BLaER1 treated with 17β-estradiol and CSF1 and Interleukin-3, amounts not matched to agents 10 nM and 100 nM (cell line): Measurements from ENCODE around the gene ALOX12B.
"Not testable (repeated sequence)": the region's sequence is repeated elsewhere in the genome, so short reads cannot be mapped to it uniquely, and the experiment has no call there.

ENCODE experiments used
- H3K27ac ChIP-seq, 11 experiments: shearing (Covaris generic); formaldehyde crosslinking; 2 replicates each; pipeline ENCODE4 v1.8.1; 2022
- H3K27me3 ChIP-seq, 11 experiments: shearing (Covaris generic); formaldehyde crosslinking; 2 replicates each; pipeline ENCODE4 v1.8.1; 2022
- H3K36me3 ChIP-seq, 11 experiments: shearing (Covaris generic); formaldehyde crosslinking; 2 replicates each; pipeline ENCODE4 v1.8.1; 2022
- H3K4me1 ChIP-seq, 10 experiments: shearing (Covaris generic); formaldehyde crosslinking; 2 replicates each; pipeline ENCODE4 v1.8.1; 2022
- H3K4me2 ChIP-seq, 11 experiments: shearing (Covaris generic); formaldehyde crosslinking; 2 replicates each; pipeline ENCODE4 v1.8.1; 2022
- H3K4me3 ChIP-seq, 10 experiments: shearing (Covaris generic); formaldehyde crosslinking; 2 replicates each; pipeline ENCODE4 v1.8.1; 2022
- H3K9ac ChIP-seq, 11 experiments: shearing (Covaris generic); formaldehyde crosslinking; 2 replicates each; pipeline ENCODE4 v1.8.1; 2022
- H3K9me3 ChIP-seq, 11 experiments: shearing (Covaris generic); formaldehyde crosslinking; replicated peaks in 1 of 11; 2 replicates each; pipeline ENCODE4 v1.8.1; 2022
- H4K20me1 ChIP-seq, 11 experiments: shearing (Covaris generic); formaldehyde crosslinking; 2 replicates each; pipeline ENCODE4 v1.8.1; 2022
- Cebpa-rat ChIP-seq, 11 experiments: shearing (Covaris generic); IDR thresholded peaks; 2 replicates each; pipeline ENCODE4 v1.8.1; 2022

The ALOX12B gene

DNA sequence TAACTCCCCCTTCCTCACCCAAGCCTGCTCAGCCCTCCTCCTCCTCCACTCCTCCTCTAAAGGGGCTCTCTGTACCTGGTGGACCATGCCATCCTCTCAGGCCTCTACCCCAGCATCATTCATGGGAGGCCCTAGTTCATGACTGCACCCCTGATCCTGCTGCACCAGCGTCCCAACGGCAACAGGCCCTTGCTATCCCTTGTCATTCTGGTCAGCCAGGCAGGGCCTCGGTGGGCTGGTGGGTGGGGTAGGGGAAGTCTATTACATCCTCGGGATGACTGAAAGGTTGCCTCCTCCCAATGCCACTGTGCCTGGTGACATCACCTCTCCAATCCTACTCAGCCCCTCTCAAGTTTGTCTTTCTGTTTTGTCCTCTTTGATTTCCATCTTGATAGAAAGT is 19.7 kb downstream of the ALOX12B start:
- H3K4me3 ChIP-seq, result no peak overlapping the region
- no peaks in the 10 kb centered on the region for H3K36me3 ChIP-seq
- H3K9me3 ChIP-seq, result no peaks in the 10 kb centered on the region
- peak overlapping the region in 3 of 11 experiments; percentile 82 to 96 (median 87); a peak in 4 of 22 replicates for H3K4me2 ChIP-seq
- peaks cover 3 to 57% (median 17%) of the 10 kb centered on the region in 10 experiments; a peak in 15 of 20 replicates for H3K4me1 ChIP-seq
- no peak overlapping the region for H3K9ac ChIP-seq
- TF ChIP-seq Cebpa-rat (IDR thresholded peaks at IDR 0.05), result no peak
- H4K20me1 ChIP-seq, result peaks cover 0 to 12% (median 0%) of the 10 kb centered on the region in 11 experiments; a peak in 3 of 22 replicates
- H3K27me3 ChIP-seq, result peaks cover 57 to 96% (median 84%) of the 10 kb centered on the region in 11 experiments
- H3K27ac ChIP-seq, result peak overlapping the region in 2 of 11 experiments; percentile 76 to 78; a peak in 3 of 22 replicates

DNA sequence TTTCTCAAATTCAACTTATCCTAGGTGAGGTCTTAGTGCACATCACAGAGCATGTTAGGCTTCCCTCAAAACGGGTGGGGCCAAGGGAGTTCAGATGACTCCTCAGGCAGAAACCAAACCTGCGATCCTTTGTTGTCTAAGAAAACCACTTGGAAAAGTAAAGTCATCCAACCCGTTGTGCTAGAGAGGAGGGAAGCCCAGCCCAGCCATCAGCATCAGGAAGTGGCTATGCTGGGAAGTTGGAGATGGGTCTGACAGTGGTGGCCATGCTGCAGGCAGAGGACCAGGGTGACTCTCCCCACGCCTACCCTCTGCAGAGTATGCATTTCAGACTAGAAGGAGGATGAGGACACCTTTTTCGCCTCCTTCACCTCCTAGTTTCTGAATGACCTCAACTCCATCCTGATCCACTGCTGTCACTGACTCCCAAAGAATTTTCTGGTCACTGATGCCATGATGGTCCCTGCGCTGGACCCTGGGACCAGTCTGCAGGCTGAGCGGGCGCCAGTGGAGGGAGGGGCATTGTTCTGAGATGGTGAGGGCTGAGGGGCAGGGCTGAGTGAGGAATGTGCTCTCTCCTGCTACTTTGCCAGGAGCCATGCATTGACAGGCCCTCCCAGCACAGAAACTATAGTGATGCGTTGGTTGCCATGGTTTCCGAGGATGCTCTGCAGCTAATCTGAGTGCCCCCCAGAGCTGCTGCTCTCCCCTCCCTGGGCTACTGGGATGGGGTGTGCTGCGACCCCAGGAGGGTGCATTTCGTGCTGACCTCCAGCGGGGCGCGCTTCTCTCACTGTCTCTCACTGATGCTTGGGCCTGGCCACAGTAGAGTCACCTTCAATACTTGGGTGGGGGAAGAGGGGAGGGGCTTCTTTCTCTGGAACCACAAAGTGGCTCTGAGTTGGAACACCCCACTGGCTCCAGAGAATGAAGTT is 20.4 kb downstream of the ALOX12B start:
- H3K27me3 ChIP-seq, result peaks cover 57 to 96% (median 84%) of the 10 kb centered on the region in 11 experiments
- no peak overlapping the region for H3K4me3 ChIP-seq
- peaks cover 0 to 5% (median 0%) of the 10 kb centered on the region in 11 experiments; a peak in 2 of 22 replicates for H4K20me1 ChIP-seq
- H3K27ac ChIP-seq, result no peak overlapping the region
- TF ChIP-seq Cebpa-rat (IDR thresholded peaks at IDR 0.05), result no peak
- peaks cover 0 to 51% (median 13%) of the 10 kb centered on the region in 10 experiments; a peak in 13 of 20 replicates for H3K4me1 ChIP-seq
- H3K9me3 ChIP-seq, result no peaks in the 10 kb centered on the region
- no peak overlapping the region for H3K9ac ChIP-seq
- H3K4me2 ChIP-seq, result peak overlapping the region in 5 of 11 experiments; percentile 15 to 64 (median 34); a peak in 7 of 22 replicates
- H3K36me3 ChIP-seq, result no peaks in the 10 kb centered on the region

DNA sequence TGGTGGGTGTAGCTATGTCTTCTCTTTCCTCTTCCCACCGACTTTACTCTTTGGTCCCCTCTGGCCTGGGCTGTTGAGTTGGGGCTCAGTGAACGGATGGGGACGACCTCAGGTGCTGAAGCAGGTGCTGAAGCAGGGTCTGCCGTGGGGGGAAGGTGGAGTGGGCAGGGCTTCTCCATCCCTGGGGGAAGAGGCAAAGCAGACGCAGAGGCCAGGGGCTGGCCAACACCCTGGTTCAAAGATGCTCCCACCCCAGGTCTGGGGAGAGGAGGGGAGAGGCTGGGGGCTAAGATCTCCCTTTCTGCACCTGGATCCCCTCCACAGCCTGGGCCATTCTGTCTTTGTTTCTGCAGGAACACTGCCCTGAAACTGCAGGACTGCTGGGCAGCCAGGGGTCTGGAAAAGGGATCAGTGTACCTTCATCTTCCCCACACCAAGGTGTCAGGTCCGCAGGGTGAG is 22.9 kb downstream of the ALOX12B start:
- no peak for TF ChIP-seq Cebpa-rat (IDR thresholded peaks at IDR 0.05)
- Histone ChIP-seq H3K4me3 (no peak overlapping the region), H3K27me3 (peaks cover 58 to 93% (median 80%) of the 10 kb centered on the region in 11 experiments), H4K20me1 (0 out of 22 replicates have a peak, but pooled peaks cover 0 to 2% (median 0%) of the 10 kb centered on the region in 11 experiments), H3K4me2 (peak overlapping the region in 1 of 11 experiments; percentile 15; a peak in 1 of 22 replicates), H3K36me3 (no peaks in the 10 kb centered on the region), H3K9me3 (no peaks in the 10 kb centered on the region), H3K27ac (no peak overlapping the region), H3K9ac (no peak overlapping the region), H3K4me1 (peaks cover 5 to 43% (median 17%) of the 10 kb centered on the region in 10 experiments)

DNA sequence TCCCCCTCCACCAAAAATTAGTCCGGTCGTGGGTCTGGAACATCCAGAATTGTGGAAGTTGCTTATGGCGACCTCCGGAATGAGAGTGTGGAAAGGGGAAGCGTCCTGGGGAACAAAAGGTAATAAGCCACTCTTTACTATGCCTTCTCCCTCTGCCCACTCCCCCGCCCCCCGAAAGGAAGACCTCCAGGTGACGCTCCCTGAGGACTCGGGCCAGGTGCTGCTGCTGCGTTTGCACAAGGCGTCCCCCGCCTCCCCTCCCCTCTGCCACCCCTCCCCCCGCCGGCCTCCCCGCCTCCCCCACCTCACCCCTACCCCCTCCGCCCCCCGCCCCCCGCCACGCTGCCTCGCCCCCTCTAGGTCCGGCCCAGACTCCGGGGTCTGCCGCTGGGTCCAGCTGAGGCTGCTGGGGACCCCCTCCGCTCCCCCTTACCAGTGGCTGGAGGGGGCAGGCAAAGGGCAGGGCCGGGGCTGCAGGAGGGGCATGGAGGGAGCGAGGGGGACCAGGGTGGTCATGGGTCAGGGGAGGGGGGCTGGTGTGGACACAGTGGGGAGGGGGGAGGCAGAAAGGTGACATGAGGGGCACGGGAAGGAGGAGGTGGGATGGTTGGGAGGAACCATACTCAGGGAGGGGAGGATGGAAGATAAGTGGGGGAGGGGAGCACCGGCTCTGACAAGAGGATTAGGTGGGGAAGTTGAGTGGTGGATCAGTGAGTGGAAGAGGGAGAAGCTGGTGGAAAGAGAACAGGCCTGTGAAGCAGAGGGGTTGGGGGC is 23.6 kb downstream of the ALOX12B start:
- H3K27ac ChIP-seq, result no peak overlapping the region
- no peaks in the 10 kb centered on the region for H3K36me3 ChIP-seq
- no peaks in the 10 kb centered on the region for H3K9me3 ChIP-seq
- 0 out of 22 replicates have a peak, but pooled peaks cover 0 to 2% (median 0%) of the 10 kb centered on the region in 11 experiments for H4K20me1 ChIP-seq
- peaks cover 58 to 93% (median 77%) of the 10 kb centered on the region in 11 experiments for H3K27me3 ChIP-seq
- no peak overlapping the region for H3K4me3 ChIP-seq
- peaks cover 12 to 43% (median 17%) of the 10 kb centered on the region in 10 experiments for H3K4me1 ChIP-seq
- no peak overlapping the region for H3K9ac ChIP-seq
- peak overlapping the region in 1 of 11 experiments; percentile 15; a peak in 1 of 22 replicates for H3K4me2 ChIP-seq
- no peak for TF ChIP-seq Cebpa-rat (IDR thresholded peaks at IDR 0.05)

DNA sequence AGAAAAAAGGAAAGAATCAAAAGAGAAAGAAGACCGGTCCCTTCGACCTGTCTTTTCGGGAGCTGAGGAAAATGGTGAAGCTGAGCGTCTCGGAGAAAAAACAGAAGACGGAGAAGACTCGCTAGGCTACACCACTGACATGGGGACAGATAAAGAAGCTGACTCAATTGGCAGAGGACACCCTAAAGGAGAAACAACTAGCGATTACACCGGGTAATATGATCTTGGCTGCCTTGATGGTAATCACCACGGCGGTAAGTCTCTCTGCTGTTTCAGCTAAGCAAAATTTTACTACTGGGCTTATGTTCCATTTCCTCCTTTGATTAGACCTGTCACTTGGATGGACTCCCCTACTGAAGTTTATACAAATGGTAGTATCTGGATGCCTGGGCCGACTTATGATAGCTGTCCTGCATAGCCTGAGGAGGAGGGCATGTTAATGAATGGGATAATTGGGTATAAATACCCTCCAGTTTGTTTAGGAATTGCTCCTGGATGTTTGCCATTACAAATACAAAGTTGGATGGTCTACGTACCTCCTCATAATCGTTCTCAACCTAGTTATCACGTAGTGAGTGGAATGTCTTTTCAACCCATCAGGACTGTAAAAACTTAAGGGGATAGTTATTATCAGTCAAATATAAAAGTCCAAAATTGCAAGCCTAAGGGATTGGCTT is 24.6 kb downstream of the ALOX12B start:
- H3K36me3 ChIP-seq, result no peaks in the 10 kb centered on the region
- no peak overlapping the region for H3K27ac ChIP-seq
- H3K4me3 ChIP-seq, result no peak overlapping the region
- H3K9me3 ChIP-seq, result no peaks in the 10 kb centered on the region
- no peak overlapping the region for H3K4me2 ChIP-seq
- H3K9ac ChIP-seq, result no peak overlapping the region
- H3K27me3 ChIP-seq, result peaks cover 58 to 86% (median 76%) of the 10 kb centered on the region in 11 experiments
- H3K4me1 ChIP-seq, result peaks cover 22 to 43% (median 23%) of the 10 kb centered on the region in 10 experiments
- no peak for TF ChIP-seq Cebpa-rat (IDR thresholded peaks at IDR 0.05)
- 0 out of 22 replicates have a peak, but pooled peaks cover 0 to 2% (median 0%) of the 10 kb centered on the region in 11 experiments for H4K20me1 ChIP-seq

DNA sequence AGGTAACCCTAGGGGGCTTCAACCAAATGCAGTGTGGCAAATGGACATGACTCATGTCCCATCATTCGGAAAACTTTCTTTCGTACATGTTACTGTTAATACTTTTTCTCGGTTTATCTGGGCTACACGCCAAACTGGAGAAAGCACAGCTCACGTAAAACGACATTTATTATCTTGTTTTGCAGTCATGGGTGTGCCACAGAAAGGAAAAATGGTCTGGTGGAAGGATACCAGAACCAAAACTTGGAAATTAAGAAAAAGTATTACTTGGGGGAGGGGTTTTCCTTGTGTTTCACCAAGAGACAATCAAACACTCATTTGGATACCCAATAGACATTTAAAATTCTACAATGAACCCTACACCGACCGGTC is 25.1 kb downstream of the ALOX12B start:
- Histone ChIP-seq H3K27me3 (peaks cover 58 to 82% (median 71%) of the 10 kb centered on the region in 11 experiments), H3K27ac (no peak overlapping the region)

DNA sequence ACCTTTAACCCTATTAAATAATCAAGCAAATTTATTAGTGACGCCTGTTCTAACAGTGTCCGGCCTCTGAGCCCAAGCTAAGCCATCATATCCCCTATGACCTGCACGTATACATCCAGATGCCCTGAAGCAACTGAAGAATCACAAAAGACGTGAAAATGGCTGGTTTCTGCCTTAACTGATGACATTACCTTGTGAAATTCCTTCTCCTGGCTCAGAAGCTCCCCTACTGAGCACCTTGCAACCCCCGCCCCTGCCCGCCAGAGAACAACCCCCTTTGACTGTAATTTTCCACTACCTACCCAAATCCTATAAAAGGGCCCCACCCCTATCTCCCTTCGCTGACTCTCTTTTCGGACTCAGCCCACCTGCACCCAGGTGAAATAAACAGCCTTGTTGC is 25.7 kb downstream of the ALOX12B start:
- not testable (repeated sequence) for H3K27ac ChIP-seq, H3K36me3 ChIP-seq, H3K9ac ChIP-seq, H4K20me1 ChIP-seq, H3K9me3 ChIP-seq, H3K4me3 ChIP-seq, H3K4me2 ChIP-seq
- H3K4me1 ChIP-seq, result peaks cover 32 to 43% (median 33%) of the 10 kb centered on the region in 10 experiments
- peaks cover 58 to 76% (median 66%) of the 10 kb centered on the region in 11 experiments for H3K27me3 ChIP-seq

More for the DNA sequence above, 25.1 kb downstream of the ALOX12B start:
- Histone ChIP-seq H3K9me3 (no peaks in the 10 kb centered on the region), H3K4me3 (no peak overlapping the region), H3K9ac (no peak overlapping the region), H3K36me3 (no peaks in the 10 kb centered on the region), H3K4me1 (peaks cover 27 to 43% (median 28%) of the 10 kb centered on the region in 10 experiments), H3K4me2 (no peak overlapping the region), H4K20me1 (0 out of 22 replicates have a peak, but pooled peaks cover 0 to 2% (median 0%) of the 10 kb centered on the region in 11 experiments)
- TF ChIP-seq Cebpa-rat (IDR thresholded peaks at IDR 0.05), result no peak

DNA sequence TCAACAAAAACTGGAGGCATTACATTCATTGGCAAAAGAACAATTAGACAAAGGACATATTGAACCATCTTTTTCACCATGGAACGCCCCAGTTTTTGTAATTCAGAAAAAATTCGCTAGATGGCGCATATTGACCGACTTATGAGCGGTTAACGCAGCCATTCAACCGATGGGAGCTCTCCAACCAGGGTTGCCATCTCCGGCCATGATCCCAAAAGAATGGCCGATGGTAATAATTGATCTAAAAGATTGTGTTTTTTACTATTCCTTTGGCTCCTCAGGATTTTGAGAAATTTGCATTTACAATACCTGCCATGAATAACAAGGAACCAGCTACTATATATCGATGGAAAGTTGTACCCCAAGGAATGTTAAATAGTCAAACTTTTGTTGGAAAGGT is 27.2 kb downstream of the ALOX12B start:
- peaks cover 45 to 52% (median 48%) of the 10 kb centered on the region in 10 experiments for H3K4me1 ChIP-seq
- H3K27me3 ChIP-seq, result peaks cover 46 to 61% (median 50%) of the 10 kb centered on the region in 11 experiments
- no peak for TF ChIP-seq Cebpa-rat (IDR thresholded peaks at IDR 0.05)
- H3K27ac ChIP-seq, result no peak overlapping the region
- H3K36me3 ChIP-seq, result no peaks in the 10 kb centered on the region
- 0 out of 22 replicates have a peak, but pooled peaks cover 0 to 2% (median 0%) of the 10 kb centered on the region in 11 experiments for H4K20me1 ChIP-seq
- no peak overlapping the region for H3K4me3 ChIP-seq
- H3K9ac ChIP-seq, result peak overlapping the region in 2 of 11 experiments; percentile 7 to 46; a peak in 1 of 22 replicates
- H3K4me2 ChIP-seq, result peak overlapping the region; percentile 83 to 99 (median 92); a peak in 21 of 22 replicates
- H3K9me3 ChIP-seq, result no peaks in the 10 kb centered on the region
